ENCODE measurements around the gene CLDN6.
"Not testable (repeated sequence)": the region's sequence is repeated elsewhere in the genome, so short reads cannot be mapped to it uniquely, and the experiment has no call there.

CLDN6 gene

GRCh38 chr16:3017794-3018506, at the start of gene CLDN6:
CLDN6 (minus strand) TSS chr16:3018183; CDS start chr16:3016021, 2,162 bp downstream.
- no peak for DNase-seq (ENCODE audit: low read depth)

- DNase-seq (ENCODE audit: low read depth), result no peak
These were observed 48.4 kb upstream of the CLDN6 start for GRCh38 chr16:3066440-3066748.

DNA sequence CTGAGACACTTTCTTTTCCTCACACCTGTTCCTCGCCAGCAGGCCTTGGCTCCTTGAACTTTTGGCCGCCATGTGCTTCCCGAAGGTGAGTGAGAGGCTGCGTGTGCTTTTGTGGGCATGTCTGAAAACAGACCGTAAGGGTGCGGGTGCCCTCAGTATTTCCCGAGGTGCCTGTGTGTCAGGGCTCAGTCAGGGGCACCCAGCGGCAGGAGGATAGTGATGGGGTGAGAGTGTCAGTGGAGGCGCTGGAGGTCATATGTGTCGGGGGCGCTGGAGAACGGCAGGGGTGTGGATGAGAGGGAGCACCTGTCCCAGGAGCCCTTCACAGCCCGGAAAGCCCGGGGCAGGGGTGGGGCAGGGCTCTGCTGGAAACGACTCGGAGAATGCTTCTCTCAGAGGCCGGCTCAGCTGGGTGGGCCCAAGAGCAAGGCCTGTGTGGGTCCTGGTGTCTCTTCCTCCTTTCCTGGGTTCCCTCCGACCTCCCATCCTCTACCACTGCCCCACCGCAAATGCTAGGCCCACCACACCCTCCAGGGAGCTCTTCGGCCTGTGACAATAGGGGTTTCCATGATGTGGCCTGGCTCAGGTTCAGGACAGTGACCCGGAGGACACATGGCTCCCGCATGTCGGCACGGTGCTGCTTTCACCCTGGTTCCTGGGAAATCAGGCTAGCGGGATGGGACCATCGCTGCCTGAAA, 47.9 kb upstream of the CLDN6 start:
- DNase-seq (ENCODE audit: low read depth), result no peak

DNA sequence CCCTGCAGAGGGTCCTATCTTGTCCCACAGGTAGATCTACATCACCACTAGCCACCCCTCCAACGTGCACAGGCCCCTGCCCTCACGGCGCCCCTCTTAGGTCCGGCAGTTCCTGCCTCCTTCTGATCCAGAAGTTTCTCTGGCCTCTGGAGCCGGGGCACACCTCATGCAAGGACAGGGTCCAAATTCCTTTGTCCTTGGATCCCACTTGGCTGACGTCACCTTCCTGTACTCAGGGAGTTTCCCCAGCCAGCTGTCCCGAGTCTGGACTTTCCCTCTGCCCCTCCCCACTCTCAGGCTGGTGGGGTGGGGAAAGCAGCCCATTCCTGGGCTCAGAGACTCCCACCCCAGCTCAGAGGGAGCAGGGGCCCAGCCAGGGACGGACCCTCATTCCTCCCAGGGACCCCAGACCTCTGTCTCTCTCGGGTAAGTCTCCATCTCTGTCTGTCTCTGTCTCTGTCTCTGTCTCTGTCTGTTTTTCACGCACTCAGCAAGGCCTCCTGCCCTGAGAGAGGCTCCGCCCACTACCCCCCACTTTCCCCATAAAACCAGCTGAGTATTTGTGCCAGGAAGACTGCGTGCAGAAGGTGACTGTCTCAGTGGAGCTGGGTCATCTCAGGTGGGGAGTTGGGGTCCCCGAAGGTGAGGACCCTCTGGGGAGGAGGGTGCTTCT, 47.2 kb upstream of the CLDN6 start, which contains the start of gene IL32:
Gene IL32 (plus strand): TSS at position 572 of the 673 bp plus-strand sequence. CDS start 172 bp downstream, outside the sequence.
- peak; percentile 59 for DNase-seq (ENCODE audit: low read depth)

DNA sequence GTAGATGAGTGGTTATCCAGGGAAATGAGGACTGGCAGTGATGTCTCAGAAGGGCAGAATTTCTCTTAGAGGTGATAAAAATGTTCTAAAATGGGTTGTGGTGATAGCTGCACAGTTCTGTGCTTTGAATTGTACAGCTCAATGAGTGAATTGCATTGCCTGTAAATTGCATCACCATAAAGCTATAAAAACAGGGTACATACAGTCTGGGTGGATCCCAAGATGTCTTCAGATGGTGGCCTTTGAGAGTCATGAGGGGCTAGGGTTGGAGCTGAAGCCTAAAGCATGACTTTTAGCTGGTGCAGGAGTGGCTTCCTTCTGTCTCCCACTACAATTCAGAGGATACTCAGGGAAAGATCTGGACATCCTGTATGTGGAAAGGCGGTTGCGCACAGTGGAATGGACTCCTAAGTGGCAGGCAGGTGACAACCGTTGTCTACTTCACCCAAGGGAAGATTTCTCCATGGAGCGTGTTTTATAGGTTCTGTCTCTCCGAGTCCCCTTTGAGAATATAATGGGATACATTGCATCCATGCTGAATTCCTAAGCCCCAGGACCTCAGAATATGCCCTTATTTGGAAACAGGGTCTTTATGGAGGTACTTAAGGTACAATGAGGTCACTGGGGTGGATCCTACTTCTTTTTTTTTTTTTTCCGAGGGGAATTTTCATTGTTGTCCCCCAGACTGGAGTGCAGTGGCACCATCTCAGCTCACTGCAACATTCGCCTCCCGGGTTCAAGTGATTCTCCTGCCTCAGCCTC, 45.8 kb upstream of the CLDN6 start:
- no peak for DNase-seq (ENCODE audit: low read depth)

DNA sequence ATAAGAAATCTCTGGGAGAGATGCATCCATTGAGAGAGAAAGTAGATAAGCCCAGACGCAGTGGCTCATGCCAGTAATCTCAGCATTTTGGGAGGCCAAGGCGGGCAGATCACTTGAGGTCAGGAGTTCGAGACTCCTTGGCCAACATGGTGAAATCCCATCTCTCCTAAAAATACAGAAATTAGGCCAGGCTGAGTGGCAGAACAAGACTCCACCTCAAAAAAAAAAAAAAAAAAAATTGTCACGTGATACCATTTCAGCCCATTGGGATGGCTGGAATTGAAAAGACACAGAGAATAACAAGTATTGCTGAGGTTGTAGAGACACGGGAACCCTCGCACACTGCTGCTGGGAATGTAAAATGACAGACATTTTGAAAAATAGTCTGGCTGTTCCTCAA, 44.6 kb upstream of the CLDN6 start:
- DNase-seq (ENCODE audit: low read depth), result no peak

DNA sequence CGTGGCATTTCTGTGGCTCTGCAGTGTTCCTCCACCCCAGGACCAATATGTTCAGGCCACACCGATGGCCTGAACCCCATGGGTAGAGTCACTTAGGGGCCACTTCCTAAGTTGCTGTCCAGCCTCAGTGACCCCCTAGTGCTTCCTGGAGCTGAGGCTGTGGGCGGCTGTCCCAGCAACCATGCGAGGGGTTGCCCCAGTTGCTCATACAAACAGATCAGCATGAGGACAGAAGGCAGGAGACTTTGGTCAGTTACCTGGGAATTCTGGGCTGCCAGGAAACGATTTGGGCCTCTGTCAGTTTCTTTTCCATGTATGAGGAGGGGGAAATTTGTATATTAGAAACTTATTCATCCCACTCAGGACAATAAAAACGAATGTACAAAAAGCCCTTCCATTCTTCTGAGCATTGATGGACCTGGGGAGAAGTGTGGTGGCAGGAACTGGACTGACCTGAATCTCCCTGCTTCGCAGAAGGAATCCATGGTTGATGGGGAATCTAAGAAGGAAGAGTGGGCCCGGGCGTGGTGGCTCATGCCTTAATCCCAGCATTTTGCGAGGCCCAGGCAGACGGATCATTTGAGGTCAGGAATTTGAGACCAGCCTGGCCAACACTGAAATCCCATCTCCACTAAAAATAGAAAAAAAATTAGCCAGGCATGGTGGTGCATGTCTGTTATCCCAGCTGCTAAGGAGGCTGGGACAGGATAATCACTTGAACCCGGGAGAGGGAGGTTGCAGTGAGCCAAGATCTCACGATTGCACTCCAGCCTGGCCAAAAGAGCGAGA, 42.5 kb upstream of the CLDN6 start:
- no peak for DNase-seq (ENCODE audit: low read depth)

DNA sequence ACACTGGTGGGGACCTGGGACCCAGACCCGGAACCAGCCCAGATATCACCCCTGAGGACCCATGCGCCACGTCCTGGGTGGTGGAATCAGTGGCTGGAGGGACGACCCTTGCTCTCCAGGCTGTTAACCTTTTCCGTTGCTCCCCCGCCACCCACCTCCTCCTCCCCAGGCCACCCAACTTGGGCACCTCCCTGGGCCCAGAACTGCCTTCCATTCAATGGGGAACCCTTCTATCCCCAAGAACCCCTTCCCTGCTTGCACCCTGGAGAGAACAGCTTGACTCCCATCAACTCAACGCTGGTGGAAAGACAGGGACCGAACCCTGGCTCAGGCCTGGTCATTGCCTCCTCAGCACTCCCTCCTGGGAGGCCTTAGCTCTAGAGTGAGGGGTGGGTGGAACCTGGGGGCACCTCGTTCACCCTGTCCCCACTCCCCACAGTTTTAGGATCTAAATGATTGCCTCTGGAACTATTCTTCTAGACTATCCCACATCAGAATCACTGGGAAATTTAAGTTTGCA, 41.8 kb upstream of the CLDN6 start:
- DNase-seq (ENCODE audit: low read depth), result no peak

DNA sequence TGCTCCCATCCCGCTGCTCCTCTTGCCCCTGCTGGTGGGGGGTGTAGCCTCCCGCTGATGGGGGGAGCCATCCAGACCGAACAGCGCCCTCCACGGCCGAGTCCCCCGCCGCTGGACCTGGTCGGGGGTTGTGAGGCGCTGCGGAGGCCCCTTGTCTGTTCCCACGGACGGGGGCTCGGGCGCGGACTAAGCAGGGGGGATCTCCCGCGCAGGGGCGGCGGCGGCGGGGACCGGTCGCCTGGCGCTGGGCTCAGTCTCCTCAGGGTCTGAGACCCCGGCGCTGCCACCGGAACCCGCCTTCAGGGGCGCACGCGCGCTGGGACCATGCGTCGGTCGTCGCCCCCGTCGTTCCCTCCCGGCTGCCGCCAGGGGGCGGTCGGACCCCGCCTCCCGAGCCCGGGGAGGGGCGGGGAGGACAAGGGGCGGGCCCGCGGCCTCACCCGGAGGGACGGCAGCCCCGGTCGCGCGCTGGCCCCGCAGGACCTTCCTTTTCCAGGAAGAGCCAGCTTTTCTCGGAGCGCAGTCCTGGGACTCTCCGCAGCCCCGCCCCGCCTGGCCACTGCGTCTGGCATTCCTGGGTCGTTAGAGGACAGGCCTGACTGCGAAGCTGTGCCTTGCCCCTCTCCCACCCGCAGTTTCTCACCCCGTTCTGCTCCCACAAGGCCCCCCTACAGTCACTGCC, 41.2 kb upstream of the CLDN6 start:
- DNase-seq (ENCODE audit: low read depth), result peak; percentile 46

- no peak for DNase-seq (ENCODE audit: low read depth)
These were observed 40.4 kb upstream of the CLDN6 start for GRCh38 chr16:3058139-3059030.

- DNase-seq (ENCODE audit: low read depth), result no peak
These were observed 39.5 kb upstream of the CLDN6 start for GRCh38 chr16:3057181-3058138.

DNA sequence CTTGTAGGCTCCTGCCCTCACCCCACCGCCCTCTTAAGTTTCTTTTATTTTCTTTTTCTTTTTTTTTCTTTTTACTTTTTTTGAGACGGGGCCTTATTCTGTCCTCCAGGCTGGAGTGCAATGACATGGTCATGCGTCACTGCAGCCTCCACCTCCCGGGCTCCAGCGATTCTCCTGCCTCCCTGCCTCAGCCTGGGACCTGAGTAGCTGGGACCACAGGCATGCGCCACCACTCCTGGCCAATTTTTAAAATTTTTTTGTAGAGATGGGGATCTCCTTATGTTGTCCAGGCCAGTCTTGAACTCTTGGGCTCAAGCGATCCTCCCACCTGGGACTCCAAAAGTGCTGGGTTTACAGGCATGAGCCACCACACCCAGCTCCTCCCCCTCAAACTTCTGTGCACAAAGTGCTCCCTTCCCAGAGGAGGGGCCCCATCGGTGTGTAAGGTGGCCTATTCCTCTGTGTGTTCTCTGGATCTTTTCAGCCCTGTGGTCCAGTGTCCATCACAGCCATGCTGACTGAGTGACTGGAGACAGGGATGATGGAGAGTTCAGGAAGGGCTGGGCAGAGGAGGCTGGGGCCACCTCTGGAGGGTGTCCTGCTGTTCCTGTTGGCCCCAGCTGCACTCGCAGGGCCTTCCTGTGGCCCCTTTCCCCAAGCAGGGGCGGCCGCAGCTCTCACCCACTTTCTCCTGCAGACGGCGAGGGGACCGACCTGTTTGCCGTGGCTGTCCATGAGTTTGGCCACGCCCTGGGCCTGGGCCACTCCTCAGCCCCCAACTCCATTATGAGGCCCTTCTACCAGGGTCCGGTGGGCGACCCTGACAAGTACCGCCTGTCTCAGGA, 38.6 kb upstream of the CLDN6 start:
- DNase-seq (ENCODE audit: low read depth), result no peak

- DNase-seq (ENCODE audit: low read depth), result not testable (repeated sequence)
These were observed 37.7 kb upstream of the CLDN6 start for GRCh38 chr16:3055734-3056115.

GRCh38 chr16:3054965-3055733, 37.2 kb upstream of the CLDN6 start:
- no peak for DNase-seq (ENCODE audit: low read depth)

- DNase-seq (ENCODE audit: low read depth), result not testable (repeated sequence)
These were observed 35.3 kb upstream of the CLDN6 start for GRCh38 chr16:3053330-3053710.

DNA sequence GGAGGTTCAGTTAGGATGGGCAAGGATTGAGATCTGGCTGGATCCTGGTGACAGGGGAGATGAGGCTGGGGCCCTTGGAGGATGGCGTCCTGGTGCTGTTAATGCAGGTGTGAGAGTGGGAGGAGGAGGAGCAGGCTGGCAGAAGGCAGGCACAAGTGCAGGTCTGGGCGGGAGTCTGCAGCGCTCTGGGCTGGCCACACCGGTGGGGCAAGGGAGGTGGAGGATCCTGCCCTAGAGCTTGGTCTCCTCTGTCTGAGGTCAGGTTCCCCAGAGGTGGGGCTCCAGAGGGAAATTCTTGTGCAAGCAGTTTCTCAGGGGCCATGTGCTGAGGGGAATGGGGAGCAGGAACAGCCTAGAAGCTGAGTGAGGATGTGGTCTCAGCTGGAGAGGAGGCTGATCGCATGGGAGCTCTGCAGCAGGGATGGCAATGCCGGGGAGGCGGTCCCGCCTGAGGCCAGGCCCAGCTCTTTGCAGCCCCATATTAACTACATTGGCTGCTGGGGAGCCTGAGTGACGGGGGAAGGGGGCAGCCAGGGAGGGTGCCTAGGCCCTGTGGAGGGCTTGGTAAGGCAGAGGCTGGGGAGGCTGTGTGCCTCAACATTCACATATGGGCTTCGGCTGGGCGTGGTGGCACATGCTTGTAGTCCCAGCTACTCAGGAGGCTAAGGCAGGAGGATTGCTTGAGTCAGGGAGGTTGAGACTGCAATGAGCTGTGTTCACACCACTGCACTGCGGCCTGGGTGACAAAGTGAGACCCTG, 34.8 kb upstream of the CLDN6 start:
- DNase-seq (ENCODE audit: low read depth), result not testable (repeated sequence)
